GM21423 (cell line): ENCODE results near the gene BEND7.
"Not testable (repeated sequence)": the region's sequence is repeated elsewhere in the genome, so short reads cannot be mapped to it uniquely, and the experiment has no call there.

Source experiments
- ATAC-seq: cut with Tn5 transposase; IDR thresholded peaks from one replicate; pipeline ENCODE4 v1.9.1; 2021; ENCODE audit warnings: mild to moderate bottlenecking, moderate library complexity; ENCODE audit not compliant: unreplicated experiment

BEND7 gene

GRCh38 chr10:13528875-13529713 lies at the start of gene BEND7:
Gene BEND7, minus strand, starts transcription at chr10:13529014. Its CDS starts 481 bp downstream, at chr10:13528533.
- no peak for ATAC-seq

DNA sequence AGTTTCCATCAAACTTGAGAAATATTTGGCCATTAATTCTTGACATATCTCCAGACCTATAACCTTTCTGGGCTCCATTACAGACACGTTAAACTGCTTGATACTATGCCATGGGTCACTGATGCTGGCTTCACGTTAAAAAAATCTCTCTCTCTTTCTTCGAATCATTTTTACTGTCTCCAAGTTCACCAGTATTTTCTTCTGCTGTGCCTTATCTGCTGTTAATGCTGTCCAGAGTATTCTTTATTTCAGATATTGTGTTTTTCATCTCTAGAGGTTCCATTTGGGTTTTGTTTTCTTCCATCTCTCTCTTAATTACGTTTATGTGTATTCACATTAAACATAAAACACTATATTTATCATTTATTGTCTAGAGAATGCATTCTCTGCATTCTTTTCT lies 45.1 kb upstream of the BEND7 start:
- ATAC-seq: no peak

- ATAC-seq: no peak
Observed at GRCh38 chr10:13571541-13571940, 42.7 kb upstream of the BEND7 start.

DNA sequence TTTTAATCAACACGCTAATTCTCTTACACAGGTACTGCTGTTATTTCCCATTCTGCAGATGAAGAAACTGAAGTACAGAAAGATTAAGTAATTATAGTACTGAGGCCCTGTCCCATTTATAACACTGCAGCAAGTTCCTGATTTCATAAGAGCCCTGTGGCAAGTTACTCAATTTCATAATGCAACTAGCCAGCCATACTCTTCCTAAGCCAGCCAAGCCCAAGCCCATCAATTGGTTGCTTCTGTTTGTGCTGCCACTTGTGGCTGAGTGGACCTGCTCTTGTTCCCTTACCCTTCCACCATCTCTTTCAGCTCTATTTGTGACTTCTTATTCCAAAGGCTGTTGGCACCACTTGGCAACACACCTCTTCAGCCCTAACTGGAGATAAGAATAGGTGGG lies 38.2 kb upstream of the BEND7 start:
- ATAC-seq: no peak

DNA sequence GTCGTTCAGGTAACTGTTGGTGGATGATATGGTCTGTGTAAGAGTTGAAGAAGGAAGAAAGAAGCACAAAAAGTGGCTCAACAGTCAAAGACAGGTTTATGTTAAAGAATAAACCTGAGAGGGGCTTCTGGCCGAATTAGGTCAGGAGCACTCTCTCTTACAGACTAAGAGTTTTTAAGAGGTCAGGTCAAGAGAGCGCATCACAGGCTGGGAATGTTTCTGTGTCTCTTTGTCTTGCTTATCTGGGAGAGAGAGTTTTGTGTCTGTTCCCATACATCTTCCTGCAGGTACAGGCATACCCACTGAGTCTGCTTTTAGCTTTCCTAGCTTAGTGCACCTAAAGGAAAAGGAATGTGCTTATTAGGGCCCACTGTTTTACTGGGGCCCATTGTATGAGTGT lies 35.8 kb upstream of the BEND7 start:
- ATAC-seq: no peak

DNA sequence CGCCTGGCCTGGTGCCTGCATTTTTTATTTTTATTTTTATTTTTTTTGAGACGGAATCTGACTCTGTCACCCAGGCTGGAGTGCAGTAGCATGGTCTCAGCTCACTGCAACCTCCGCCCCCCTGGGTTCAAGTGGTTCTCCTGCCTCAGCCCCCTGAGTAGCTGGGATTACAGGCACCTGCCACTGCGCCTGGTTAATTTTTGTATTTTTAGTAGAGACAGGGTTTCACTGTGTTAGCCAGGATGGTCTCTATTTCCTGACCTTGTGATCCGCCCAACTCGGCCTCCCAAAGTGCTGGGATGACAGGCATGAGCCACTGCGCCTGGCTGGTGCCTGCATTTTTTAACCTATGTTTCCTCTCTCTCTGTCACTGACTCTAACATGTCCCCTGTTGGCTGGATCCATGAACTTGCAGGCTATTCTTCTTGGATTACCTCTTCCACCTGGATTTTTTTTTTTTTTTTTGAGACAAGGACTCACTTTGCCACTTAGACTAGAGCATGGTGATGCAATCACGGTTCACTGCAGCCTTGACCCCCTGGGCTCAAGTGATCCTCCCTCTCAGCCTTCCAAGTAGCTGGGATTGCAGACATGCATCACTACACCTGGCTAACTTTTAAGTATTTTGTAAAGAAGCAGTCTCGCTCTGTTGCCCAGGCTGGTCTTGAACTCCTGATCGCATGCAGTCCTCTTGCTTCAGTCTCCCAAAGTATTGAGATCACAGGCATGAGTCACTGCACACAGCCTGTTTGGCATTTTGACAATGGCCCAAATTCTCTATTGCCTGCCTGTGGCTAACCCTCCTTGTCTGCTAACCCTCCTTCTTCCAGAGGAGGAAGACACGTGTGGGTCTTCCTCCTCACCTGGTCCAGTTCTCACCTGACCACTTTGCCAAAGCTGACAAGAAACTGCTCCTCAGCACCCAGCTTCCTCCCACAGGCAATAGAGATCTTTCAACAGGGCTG lies 34.9 kb upstream of the BEND7 start:
- no peak for ATAC-seq

DNA sequence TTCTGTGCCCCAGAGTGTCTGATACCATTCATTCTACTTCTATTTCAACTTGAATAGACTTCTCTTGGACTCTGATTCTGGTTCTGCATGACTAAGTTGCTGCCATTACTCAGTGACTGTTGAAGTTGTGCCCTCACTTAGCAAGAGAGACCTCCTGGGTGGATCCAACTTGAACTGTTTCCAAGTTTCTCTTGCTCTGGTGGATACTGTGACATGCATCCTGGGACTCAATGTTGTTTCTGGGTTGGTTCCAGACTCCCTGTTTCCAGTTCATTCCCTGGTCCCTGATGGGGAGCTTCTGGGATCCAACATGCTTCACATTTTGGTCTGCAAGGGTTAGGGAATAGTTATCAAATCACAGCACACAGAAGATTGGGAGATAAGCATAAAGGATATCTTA lies 31.8 kb upstream of the BEND7 start:
- no peak for ATAC-seq

DNA sequence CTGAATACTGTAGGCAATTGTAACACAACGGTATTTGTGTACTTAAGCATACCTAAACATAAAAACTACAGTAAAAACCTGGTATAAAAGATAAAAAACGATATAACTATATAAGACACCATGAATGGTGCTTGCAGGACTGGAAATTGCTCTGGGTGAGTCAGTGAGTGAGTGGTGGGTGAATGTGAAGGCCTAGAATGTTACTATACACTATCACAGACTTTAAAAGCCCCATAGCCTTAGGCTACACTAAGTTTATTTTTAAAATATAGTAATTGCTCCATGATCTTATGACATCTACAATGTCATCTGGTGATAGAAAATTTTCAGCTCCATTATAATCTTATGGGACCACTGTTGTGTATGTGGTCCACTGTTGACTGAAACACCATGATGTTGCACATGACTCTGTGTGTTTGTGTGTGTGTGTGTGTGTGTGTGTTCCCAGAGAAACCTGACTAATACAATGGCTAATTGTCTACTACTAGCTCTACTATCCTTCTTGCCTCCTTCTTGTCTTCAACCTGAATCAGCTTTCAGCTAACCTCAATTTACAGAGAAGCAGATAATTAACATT lies 30.4 kb upstream of the BEND7 start:
- no peak for ATAC-seq

- no peak for ATAC-seq
Observed at GRCh38 chr10:13555884-13556510, 27.2 kb upstream of the BEND7 start.

- ATAC-seq: no peak
Observed at GRCh38 chr10:13550802-13551201, 22.0 kb upstream of the BEND7 start.

- no peak for ATAC-seq
Observed at GRCh38 chr10:13542533-13542932, 13.7 kb upstream of the BEND7 start.

DNA sequence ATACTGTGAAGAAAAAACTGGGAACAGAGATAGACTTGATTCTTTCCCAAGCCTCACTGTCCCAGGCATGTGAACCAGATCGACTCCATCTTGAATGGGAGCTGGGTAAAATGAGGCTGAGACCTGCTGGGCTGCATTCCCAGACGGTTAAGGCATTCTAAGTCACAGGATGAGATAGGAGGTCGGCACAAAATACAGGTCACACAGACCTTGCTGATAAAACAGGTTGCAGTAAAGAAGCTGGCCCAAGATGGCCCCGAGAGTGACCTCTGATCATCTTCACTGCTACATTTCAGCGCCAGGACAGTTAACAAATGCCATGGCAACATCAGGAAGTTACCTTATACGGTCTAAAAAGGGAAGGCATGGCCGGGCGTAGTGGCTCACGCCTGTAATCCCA lies 9.2 kb upstream of the BEND7 start:
- not testable (repeated sequence) for ATAC-seq

DNA sequence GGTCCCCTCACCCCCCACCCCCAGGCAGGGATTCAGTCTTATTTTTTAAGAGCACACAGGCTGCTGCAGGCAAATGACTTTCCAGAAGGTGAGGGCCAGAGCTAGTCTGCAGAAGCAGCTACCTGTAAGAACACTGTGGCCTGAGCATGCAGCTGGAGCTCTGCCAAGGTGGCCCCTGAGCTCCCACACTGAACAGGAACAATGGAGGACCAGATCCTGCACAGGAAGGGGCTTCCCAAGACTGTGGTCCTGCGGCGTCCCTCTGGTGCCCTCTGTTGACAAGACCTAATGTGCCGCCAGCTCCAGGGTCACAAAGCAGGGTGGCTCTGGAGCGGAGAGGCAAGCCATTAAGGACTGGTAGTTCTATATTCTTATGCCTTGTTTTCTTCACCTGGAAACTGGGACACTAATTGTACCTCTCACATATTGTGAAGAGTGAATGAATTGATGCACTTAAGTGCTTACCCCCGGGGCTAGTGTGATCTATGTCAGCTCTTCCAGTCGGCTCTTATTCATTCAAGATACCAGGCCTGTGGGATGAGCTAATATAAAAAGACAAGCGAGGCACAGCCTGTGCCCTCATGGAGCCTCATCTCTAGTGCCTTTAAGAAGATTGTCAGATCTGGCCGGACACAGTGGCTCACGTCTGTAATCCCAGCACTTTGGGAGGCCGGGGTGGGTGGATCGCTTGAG lies 8.0 kb upstream of the BEND7 start:
- no peak for ATAC-seq

- ATAC-seq: no peak
Observed at GRCh38 chr10:13535346-13535745, 6.5 kb upstream of the BEND7 start.

DNA sequence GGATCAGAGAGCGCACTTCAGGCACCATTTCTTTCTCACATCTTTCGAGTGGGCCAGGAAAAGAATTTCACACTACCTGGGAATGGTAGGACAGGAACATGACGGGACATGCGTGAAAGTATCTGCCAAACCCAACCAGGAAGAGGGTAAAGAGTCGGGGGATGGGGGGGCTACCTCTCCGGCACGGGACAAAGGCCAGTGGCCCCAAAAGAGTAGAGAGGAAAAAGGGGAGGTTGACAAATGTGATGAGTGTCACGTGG lies 830 bp upstream of the BEND7 start:
- no peak for ATAC-seq

GRCh38 chr10:13528123-13528874 lies 515 bp downstream of the BEND7 start:
- ATAC-seq: no peak

- no peak for ATAC-seq
Observed at GRCh38 chr10:13527864-13528122, 1.0 kb downstream of the BEND7 start.

GRCh38 chr10:13526948-13527863 lies 1.6 kb downstream of the BEND7 start:
- ATAC-seq: no peak

GRCh38 chr10:13525663-13526062 lies 3.2 kb downstream of the BEND7 start:
- ATAC-seq: no peak
